AG04449 (cell line): Measurements from ENCODE around the gene HSBP1.

ENCODE experiments used
- CTCF ChIA-PET: fragments of 350-600 bp; formaldehyde crosslinking; extraction: SDS; loops from one replicate; lab custom pipeline; 2021; ENCODE audit warnings: antibody characterized with exemption; lab: Yijun Ruan, JAX
- POLR2A ChIA-PET: fragments of 400-600, 350-600 bp; formaldehyde crosslinking; extraction: SDS; loops from one replicate; lab custom pipeline; 2020; ENCODE audit warnings: antibody characterized with exemption, inconsistent platforms; lab: Yijun Ruan, JAX
- DNase-seq: peaks from one replicate; pipeline ENCODE4 v3.0.0-alpha.2; 2010; ENCODE audit warnings: low read depth, low spot score
- H3K4me3 ChIP-seq: 2 replicates; pipeline ENCODE4 v1.5.1; 2011; ENCODE audit warnings: low read depth, mild to moderate bottlenecking, control low read depth, low read length
- CTCF ChIP-seq: IDR thresholded peaks from one replicate; pipeline ENCODE4 v1.5.1; 2011; ENCODE audit warnings: mild to moderate bottlenecking, moderate library complexity, low read length, control low read depth, inconsistent platforms; ENCODE audit not compliant: insufficient read depth; ENCODE audit errors: missing control alignments

The HSBP1 gene

GRCh38 chr16:83830769-83831455 lies 23.1 kb downstream of the HSBP1 start:
- no peak for DNase-seq
- ChIA-PET POLR2A (no interaction called here), CTCF (no interaction called here)
- TF ChIP-seq CTCF: no peak
- H3K4me3 ChIP-seq: no peak overlapping the region

GRCh38 chr16:83831456-83831987 lies 23.7 kb downstream of the HSBP1 start:
- TF ChIP-seq CTCF: no peak
- CTCF ChIA-PET: interaction anchor here (1.3 kb wide), 1 partner anchor 8 kb away, joined by 4 read pairs; no protein-coding TSS in a partner anchor

GRCh38 chr16:83833921-83834320 lies 26.1 kb downstream of the HSBP1 start:
- ChIA-PET POLR2A (no interaction called here), CTCF (interaction anchor here (4.8 kb wide), 1 partner anchor 9 kb away, joined by 39 read pairs; no protein-coding TSS in a partner anchor)
- H3K4me3 ChIP-seq: no peak overlapping the region
- DNase-seq: no peak
- no peak for TF ChIP-seq CTCF

More at GRCh38 chr16:83831456-83831987, 23.7 kb downstream of the HSBP1 start:
- POLR2A ChIA-PET: no interaction called here
- DNase-seq: no peak
- H3K4me3 ChIP-seq: no peak overlapping the region

- H3K4me3 ChIP-seq: no peak overlapping the region
- ChIA-PET CTCF (interaction anchor here (4.8 kb wide), 1 partner anchor 10 kb away, joined by 39 read pairs; no protein-coding TSS in a partner anchor), POLR2A (interaction anchor here (0.6 kb wide), 1 partner anchor 323 kb away, joined by 3 read pairs; no protein-coding TSS in a partner anchor)
- no peak for DNase-seq
- no peak for TF ChIP-seq CTCF
Observed at GRCh38 chr16:83835586-83836566, 28.1 kb downstream of the HSBP1 start.

GRCh38 chr16:83837566-83837965 lies 29.8 kb downstream of the HSBP1 start:
- no peak overlapping the region for H3K4me3 ChIP-seq
- TF ChIP-seq CTCF: no peak
- CTCF ChIA-PET: interaction anchor here (4.8 kb wide), 1 partner anchor 12 kb away, joined by 39 read pairs; no protein-coding TSS in a partner anchor
- DNase-seq: no peak
- POLR2A ChIA-PET: interaction anchor here (0.6 kb wide), 1 partner anchor 143 kb away, joined by 3 read pairs; no protein-coding TSS in a partner anchor

- ChIA-PET POLR2A (interaction anchor here (0.6 kb wide), 1 partner anchor 142 kb away, joined by 3 read pairs; no protein-coding TSS in a partner anchor), CTCF (no interaction called here)
- no peak for TF ChIP-seq CTCF
- DNase-seq: no peak
- H3K4me3 ChIP-seq: no peak overlapping the region
Observed at GRCh38 chr16:83838151-83838550, 30.4 kb downstream of the HSBP1 start.
